GM19324 (cell line): ENCODE data around the gene CDH12.
"Not testable (repeated sequence)": the region's sequence is repeated elsewhere in the genome, so short reads cannot be mapped to it uniquely, and the experiment has no call there.

Experiments used
- ATAC-seq: cut with Tn5 transposase; IDR thresholded peaks from one replicate; pipeline ENCODE4 v1.9.1; 2021; ENCODE audit warnings: mild to moderate bottlenecking, moderate library complexity; ENCODE audit not compliant: unreplicated experiment, low FRiP score

Gene CDH12

DNA sequence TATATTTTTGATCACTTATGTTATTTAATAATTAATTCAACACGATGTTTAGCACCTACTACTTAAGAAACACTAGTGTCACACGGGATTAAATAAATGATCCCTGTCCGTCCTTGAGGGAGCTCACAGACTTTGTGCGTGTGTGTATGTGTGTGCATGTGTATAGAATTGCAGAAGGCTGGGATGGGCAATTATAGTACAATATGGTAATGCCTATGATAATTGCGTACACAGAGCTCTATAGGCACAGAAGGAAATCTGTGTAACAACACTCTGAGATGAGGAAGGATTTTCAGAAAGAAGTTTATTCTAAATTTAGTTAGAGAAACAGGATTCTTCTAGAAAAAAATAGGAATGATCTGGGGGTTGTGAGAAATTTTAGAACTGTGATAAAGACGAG is 76.9 kb downstream of the CDH12 start:
- ATAC-seq, result no peak

GRCh38 chr5:22774214-22774613 is 78.9 kb downstream of the CDH12 start:
- not testable (repeated sequence) for ATAC-seq

GRCh38 chr5:22764736-22765135 is 88.4 kb downstream of the CDH12 start:
- ATAC-seq, result no peak

GRCh38 chr5:22757776-22758175 is 95.4 kb downstream of the CDH12 start:
- no peak for ATAC-seq

DNA sequence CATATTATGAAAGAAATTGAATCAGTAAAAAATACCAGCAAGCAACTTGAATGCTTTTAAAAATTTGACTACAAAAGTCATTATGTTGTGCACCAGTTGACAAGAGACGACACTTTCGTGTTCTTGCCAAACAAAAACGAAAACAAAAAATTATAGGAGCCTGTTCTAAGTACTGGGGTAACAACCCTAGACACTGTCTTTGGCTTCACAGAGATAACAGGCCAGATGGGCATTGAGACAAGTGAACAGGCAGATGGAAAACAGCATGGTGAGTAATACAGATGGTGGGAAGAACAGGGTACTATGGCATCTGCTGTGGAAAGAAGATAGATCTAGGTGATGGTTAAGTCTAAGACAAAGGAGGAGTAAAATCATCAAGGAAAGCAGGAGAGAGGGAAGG is 99.0 kb downstream of the CDH12 start:
- no peak for ATAC-seq

- ATAC-seq, result no peak
These were observed 101.6 kb downstream of the CDH12 start for GRCh38 chr5:22751536-22751935.

- no peak for ATAC-seq
These were observed 116.6 kb downstream of the CDH12 start for GRCh38 chr5:22736443-22737003.

DNA sequence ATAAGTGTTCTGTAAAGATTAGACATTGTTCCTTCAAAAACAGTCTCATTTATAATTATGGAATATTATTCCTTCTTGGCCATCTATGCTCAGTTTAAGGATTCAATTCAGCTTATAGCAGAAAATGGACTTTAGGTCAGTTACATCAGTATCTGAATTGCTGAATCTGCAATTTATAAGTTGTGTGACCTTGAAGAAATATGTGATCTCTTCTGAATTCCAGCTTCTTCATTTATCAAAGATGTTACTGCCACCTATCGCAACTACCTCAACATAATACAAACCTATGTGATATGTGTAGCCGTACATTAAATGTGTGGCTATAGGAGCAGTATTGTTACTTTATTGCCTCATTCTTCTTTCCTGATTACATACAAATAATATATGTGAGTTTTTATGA is 118.2 kb downstream of the CDH12 start:
- no peak for ATAC-seq

- ATAC-seq, result no peak
These were observed 124.5 kb downstream of the CDH12 start for GRCh38 chr5:22728610-22729009.

DNA sequence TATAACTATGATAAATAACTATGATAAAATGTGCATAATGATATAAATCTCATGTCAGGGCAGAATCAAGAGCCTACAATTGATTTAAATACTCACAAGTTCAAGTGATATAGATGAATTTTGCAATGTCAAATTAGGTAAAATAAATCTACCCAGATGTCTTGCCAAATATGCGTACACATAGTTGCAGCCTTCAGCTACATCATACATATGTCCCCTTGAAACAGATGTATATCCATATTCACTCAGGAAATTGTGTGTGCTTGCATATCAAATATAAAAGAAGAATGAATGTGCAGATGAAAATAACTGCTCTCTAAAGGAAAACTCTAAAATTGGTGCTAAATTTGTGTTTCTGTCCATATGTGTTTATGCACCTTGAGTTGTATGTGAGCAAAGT is 130.7 kb downstream of the CDH12 start:
- no peak for ATAC-seq

- ATAC-seq, result no peak
These were observed 131.1 kb downstream of the CDH12 start for GRCh38 chr5:22722056-22722455.

DNA sequence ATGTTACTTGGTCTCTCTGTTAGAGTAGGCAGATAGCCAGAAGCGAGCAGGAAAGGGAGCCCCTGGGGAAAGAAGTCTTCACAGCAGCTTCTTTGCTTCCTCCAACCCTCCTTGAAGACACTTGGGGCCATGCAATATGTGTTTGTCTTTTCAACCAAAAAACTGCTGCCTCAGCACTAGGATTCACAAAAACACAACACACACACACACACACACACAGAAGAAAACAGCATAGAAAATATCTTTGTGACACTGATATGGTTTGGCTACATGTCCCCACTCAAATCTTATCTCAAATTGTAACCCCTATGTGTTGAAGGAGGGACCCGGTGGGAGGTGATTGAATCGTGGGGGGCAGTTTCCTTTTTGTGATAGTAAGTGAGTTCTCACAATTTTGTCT is 133.3 kb downstream of the CDH12 start:
- no peak for ATAC-seq

- no peak for ATAC-seq
These were observed 142.5 kb downstream of the CDH12 start for GRCh38 chr5:22710660-22711059.

DNA sequence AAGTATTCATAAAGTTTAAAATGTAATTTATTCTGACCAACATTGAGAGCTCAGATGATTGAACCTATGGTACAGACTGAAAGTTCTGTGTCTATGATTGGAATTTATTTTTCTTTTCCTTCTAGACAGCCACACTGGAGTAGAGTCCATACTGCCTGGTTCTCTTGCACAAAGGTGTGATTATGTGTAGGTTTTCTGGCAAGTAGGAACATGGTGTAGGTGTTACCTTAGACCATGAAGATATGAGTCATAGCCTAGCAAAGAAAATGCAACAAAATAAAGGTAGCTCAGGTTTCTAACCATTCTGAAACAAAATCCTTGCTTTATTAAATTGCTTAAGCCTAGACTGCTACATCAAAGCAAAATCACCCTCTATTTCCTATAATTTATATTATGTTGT is 143.4 kb downstream of the CDH12 start:
- ATAC-seq, result no peak

DNA sequence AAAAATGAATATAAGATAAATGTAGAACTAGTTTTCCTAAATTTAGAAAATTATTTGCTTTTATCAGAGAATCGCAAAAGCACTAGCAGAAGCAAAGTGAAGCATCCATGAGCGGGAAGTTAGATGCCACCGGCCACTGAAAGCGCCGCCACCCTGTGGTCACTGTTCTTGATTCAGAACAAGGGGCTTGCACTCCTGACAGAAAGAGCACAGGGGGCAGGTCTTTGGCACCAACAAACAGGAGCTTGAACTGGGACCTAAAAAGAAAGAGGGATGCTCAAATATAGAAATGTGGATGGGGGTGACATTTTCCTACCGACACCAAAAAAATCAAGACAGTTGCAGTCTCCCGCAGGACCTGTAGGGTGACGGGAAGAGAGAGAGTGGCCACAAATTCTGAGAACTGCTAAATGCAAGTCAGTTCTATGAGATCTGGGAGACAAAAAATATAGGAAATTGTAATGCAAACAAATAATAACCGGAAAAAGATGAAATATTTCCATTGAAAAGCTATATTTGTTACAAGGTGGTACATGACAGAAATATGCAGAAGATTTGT is 144.3 kb downstream of the CDH12 start:
- no peak for ATAC-seq

DNA sequence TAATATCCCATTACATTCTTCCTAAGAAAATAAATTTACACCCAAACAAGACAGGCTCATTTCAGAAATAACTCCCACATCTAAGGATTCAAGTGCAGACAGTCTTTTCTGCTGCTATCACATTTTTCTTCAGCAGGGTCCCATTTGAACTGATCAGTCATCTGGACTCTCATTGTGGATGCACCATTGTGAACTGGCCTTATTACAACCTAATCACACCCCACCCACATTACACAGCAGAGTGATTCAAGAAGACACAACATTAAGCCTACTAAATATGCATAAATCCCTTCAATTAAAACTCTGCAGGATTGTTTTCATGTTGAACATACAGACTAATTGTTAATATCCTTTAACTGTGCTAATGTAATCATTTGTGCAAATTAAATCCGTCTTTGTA is 146.2 kb downstream of the CDH12 start:
- ATAC-seq, result no peak

- ATAC-seq, result no peak
These were observed 153.8 kb downstream of the CDH12 start for GRCh38 chr5:22699319-22699718.

- no peak for ATAC-seq
These were observed 160.0 kb downstream of the CDH12 start for GRCh38 chr5:22693121-22693520.

DNA sequence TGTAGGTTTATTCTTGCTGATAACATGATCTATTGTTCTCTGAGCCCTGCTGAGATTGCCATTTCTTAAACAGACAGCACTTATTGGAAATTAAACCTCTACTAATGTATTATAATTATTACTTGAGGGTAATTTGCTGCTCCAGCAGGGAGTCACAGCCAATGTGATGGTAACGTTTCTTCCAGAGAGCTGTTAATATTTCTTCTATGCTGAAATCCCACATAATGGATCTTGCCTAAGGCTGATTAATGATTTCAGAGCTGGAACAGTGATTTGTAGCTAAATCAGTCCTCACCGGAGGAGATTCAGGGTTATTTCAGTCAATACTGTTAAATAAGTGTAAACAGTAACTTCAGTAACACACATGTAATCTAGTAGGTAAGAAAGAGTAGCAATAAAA is 170.1 kb downstream of the CDH12 start:
- no peak for ATAC-seq

- ATAC-seq, result no peak
These were observed 174.3 kb downstream of the CDH12 start for GRCh38 chr5:22678886-22679285.

DNA sequence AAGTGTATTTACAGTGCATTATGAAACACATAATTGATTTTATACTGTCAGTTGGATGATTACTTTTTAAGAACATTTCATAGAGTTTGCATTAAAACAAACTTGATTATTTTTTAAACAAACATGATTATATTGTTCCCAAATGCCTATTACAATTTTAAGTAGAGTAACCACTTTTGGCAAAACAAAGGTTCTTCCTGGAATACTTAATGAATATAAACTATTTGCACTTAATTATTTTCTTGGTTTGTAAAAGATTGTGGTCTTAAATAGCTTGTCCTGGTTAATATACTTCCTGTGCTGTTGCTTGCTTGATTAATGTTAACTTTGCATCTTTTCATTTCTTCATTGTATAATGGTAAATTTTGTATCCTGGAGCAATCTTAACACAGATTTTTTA is 180.0 kb downstream of the CDH12 start:
- ATAC-seq, result no peak

GRCh38 chr5:22669345-22669744 is 183.8 kb downstream of the CDH12 start:
- ATAC-seq, result no peak

GRCh38 chr5:22665801-22666200 is 187.3 kb downstream of the CDH12 start:
- ATAC-seq, result no peak
